HG03520 (cell line): ENCODE measurements around the gene RAPGEF4.

Source experiments
- ATAC-seq: cut with Tn5 transposase; IDR thresholded peaks from one replicate; pipeline ENCODE4 v1.9.1; 2021; ENCODE audit warnings: mild to moderate bottlenecking, moderate library complexity; ENCODE audit not compliant: unreplicated experiment

Gene RAPGEF4

DNA sequence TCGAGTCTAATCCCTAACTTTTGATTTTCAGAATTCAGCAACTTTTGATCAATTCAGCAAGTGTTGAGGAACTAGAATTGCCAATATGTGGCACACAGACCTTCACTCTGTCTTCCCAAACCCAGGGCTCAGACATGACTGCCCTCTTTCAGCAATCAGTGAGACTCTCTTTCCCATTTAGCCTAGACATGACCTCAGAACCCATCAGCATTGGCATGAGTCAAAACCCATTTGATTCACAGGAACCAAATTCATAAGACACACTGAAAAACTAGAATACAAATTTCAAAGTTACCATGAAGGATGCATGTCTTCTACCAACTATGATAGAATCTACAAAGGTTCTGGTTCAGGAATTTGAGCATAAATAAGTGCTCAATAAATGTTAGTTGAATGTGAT, 226.4 kb downstream of the RAPGEF4 start:
- no peak for ATAC-seq

DNA sequence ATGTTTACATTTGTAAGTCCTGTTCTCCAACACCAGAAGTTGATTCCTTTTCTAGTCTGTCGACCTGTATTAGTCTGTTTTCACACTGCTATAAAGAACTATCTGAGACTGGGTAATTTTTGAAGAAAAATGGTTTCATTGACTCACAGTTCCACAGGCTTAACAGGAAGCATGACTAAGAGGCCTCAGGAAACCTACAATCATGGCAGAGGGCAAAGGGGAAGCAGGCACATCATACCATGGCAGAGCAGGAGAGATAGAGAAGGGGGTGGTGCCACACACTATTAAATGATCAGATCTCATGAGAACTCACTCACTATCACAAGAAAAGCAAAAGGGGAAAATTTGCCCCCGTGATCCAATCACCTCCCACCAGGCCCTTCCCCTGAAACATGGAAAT, 227.2 kb downstream of the RAPGEF4 start:
- ATAC-seq, result no peak

DNA sequence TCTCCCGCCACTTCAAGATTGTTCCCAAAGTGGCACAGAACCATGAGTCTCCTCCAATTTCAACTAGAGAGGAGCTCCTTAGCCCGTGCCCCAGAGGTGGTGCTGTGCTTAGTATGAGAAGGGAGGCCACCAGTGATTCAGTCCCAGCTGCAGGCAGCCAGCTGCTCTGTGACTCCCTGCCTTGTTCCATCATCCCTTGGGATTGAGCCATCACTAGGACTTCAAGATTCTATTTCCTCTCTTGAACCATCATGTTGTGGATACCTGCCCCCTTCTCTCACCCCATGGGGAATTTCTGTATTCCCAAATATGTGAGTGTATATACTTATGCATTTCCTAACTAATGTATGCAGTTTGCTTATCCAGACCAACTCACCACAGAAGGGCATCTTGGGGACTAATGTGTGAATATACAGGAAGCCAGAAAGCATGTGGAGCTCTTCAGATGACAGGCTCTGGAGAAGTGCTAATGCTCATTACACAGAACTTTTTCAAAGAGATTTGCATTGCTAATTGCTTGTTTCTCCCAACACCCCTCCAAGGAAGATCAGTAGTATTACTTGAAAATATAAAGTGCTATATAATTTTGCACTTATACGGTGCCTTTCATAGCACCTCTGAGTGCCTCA, 229.0 kb downstream of the RAPGEF4 start:
- ATAC-seq, result no peak

DNA sequence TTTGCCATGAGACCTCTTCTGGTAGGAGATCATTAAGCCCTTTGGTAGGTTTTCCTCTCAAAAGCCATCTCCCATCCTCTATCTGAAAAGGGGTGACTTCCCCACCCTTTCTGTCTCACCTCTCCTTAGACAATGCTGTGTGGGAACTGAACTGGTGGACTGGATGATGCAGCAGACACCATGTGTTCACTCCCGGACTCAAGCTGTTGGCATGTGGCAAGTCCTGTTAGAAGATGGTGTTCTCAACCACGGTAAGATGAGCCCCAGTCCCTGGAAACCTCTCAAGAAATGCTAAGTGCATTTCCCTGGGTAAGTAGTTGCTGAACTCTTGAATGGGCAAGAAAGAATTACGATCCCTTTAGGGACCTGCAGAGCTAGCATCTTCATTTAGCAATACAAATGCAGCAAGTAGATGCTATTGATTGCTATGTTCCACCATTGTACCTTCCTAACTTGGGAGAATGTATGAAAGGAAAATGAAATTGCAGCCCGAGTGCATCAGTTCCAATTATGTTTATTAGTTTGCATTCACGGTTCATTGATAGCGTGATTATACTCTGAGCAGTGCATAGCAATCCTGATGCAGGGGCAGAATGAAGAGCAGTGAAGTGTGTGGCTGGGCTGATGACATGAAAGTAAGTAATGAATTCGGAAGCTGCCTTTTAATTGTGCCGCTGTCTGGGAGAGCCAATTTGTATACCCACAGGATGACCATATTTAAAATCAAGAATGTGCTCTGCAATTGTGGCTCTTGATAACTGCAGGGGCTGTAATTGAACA, 230.0 kb downstream of the RAPGEF4 start:
- ATAC-seq, result no peak

DNA sequence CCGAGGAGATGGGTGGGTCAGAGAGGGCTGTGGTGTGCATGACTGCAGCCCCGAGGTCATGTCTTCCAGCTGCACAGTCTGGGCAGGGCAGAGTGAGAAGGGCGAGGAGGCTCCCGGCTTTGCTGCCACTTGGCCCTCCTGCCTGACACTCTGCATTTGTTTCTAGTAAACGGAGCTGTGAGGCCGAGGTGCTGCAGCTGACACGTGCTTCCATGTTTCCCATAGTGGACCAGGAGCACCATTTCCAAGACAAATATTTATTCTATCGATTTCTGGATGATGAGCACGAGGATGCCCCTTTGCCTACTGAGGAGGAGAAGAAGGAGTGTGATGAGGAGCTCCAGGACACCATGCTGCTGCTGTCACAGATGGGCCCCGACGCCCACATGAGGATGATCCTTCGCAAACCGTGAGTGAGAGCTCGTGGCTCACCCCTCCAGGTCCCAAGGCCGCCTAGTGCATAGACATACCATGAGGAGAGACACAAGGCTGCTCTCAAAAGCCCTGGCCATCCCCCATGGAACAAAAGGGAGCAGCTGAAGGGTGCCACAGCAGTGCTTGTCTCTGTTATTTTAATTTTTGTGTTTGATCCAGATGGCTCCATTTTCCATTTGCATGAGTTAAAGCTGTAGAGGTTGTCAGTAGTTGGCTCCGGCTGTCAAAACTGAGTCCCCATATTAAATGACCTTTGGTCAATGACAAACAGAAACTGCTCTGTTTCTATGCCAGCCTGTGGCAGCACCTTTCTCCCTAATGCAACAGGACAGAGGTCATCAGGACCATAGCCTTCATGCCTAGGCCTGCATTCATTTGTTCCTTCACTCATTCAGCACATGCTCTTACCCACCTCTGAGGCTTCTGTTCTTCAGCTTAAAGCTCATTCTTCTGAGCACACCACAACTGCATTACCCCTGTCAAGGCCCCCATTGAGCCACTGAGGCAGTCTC, 231.7 kb downstream of the RAPGEF4 start:
- ATAC-seq, result no peak

DNA sequence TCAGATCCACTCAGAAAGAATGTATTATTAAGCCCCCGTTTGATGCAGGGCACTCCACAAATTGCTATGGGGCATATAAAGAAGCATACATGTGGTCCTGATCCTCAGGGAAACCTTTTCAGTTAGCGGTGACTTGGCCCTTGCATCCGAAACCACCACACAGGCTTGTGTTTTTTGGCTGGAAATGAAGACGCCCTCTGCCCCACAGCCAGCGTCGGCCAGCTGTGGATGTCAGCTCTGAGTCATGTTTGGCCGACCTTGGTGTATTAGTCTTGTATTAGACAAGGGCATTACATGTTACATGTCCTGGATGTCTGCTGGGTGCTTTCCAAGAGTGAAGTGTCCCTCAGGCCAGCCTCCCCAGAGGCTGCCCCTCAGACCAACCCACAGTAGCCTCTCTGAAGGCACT, 232.4 kb downstream of the RAPGEF4 start:
- no peak for ATAC-seq

DNA sequence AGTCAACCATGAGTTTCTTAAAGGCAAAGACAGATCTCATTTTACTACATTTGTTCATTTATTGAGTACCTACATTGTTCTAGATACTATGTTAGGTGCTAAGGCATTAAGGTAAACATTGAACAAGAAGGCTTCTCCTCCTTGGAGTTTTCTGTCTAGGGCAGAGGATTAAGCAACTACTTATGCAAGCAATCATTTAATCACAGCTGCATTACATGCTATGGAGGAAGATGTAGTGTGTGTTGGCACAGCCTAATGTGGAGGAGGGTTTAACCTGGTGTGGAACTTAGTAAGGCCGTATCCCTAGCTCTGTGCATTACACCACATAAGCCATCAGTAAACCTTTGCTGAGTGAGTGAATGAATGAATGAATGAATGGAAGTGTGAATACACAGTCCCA, 233.5 kb downstream of the RAPGEF4 start:
- no peak for ATAC-seq

DNA sequence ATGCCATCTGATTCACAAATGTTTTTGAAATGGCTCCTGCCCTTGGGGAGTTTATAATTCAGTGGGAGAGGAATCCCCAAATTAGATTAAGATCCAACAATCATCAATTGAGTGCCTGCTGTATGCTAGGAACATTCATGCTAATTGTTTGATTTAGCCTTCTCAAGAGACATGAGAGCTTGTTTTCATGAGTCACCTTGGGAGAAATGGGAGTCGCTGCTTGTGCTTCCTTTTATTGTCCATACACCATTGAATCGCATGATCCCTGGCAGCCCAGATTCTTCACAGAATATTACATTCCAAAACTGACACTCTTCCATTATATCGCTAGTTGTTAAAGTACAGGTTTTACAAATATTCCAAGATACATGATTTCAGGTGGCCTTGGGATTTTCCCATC, 234.0 kb downstream of the RAPGEF4 start:
- ATAC-seq, result no peak

DNA sequence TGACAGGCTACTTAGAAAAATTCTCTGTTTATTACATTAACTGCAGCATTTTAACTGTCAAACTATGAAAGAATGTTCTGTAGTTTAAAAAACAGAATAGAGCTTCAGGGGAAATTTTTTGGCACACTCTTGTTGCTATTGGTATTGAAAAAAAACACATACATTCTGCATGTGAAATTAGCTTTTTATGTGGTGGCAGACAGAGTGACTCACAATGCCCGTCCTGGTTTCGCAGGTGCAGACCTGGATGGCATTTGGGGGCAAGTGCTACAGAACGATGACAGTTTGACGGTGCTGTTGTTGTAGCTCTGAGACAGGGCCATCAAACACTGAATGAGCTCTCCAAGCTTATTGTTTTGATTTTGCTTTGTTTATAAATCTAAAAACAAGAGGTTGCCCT, 235.0 kb downstream of the RAPGEF4 start:
- ATAC-seq, result no peak

DNA sequence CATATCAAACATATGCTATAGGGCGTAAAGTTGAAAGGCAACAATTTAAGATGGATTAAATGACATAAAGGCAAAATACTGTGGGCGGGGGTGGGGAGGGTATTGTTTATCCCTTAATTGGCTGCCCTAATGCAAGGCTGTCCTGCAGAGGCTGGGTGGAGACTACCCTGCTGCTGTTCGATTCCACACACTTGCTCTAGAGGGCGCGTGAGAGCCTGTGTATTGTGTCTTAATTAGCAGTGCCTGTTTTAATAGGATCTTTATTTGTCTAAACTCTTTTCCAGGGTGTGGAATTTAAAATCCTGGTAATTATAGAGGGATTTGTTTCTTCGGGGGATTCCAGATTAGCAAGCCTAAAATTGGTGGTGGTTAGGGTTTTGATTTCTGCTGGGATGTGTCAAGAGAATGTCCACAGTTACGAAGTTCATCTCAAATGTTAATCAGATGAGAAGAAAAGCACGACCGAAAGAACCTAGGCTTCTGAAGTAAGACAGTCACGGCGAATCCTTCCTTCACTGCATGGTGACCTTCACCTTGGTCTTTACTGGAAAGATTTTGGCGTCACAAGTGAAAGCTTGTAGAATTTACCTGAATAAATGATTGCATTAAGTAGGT, 236.5 kb downstream of the RAPGEF4 start:
- ATAC-seq, result no peak

DNA sequence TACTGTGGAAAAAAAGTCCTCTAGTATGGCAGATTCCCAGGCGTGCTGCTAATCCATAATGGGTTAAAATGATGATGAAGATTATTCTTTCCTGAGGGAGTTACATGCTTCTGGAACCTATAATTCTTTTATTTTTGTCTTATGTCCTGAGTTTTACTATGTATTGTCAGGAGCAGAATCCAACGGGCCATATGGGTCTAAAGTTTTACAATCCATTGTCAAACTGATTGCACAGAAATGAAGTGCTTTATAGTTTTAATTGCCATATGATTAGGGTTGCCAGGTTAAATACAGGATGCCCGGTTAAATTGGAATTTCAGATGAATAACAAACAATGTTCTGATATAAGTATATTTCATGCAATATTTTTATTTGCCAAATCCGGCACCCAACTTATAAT, 239.1 kb downstream of the RAPGEF4 start:
- no peak for ATAC-seq

DNA sequence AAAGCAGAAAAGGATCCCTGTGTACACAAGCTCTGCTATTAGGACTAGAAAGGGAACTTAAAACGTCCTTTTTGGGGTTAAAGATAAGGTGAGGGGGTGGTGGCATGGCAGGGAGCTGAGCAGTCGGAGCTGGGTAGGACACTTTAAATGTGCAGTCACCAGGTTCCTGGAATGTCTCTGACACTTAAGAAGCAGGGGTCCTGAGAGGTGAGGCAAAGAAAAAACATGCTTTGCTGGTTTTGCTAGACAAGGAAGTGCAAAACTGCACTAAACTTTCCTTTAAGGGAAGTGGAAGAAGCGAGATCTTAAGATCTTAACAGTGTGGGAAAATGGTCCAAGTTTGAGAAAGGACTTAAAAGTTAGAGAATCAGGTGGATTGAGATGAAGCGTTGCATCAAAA, 240.5 kb downstream of the RAPGEF4 start:
- ATAC-seq, result no peak

DNA sequence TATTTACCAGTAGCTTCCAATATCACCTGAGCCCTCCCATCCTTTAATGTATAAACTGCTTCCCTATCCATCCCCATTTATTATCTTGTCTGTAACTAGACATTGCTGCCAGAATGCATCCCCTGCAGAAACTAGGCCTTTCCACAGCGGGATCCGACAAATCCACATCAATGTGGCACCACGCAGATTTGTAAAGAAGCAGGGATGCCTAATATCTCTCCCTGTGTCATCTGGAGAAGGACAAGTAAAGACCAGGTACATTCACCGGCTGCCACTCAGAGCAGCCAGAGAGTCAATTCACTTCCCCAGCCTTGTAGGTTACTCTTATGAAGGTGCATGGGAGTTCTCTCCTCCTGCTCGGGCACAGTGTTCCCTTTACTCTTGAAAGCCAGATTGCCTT, 241.2 kb downstream of the RAPGEF4 start:
- no peak for ATAC-seq

DNA sequence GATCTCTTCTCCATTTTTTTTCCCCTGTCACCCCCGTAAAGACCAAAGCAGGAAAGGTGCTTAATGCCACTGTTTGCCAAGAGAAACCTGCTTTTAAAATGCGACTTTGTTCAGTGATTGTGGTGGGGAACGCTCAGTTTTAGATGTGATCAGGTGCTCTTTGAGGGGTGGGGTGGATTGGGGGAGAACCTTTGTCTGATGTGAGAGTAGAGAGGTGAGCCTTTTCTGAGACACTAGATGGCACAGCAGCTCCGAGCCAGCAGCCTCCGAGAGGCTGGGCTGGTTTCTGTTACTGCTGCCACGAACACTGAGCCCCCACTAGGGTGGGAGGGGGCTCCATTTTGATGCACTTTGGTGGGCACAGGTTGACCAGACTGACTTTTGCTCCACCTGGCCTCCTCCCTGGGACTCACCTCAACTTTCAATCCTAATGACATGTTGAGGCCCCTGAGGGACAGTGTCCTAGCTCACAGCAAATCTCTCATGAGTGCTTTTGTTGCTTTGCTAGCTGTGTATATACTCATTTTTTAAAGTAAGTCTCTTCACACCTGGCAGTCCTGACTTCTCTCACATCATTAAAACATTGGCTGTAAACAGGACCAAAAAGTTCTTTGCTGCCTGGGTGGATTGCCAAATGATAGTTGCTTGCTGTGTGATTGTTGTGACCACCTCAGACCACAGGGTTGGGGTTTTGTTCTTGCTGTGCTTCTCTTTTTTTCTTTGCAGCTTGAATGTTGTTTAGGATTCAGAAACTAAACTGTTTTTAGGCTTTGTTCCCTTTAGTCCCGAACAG, 241.8 kb downstream of the RAPGEF4 start:
- ATAC-seq, result no peak

DNA sequence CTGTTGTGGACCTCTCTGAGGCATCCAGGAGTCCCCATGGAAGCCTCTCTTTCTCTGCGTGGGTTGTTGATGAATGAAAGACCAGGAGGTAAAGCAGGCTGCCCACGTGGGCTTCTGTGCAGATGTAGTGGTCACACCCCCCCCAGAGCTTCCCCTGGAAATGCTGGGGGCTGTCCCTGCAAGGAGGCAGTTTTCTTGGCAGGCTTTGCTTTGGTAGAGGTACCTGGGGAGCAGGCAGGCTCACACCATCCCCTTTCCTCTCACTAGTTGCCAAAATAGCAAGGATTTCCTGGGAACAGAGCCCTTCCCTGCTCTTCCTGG, 242.4 kb downstream of the RAPGEF4 start:
- ATAC-seq, result no peak

DNA sequence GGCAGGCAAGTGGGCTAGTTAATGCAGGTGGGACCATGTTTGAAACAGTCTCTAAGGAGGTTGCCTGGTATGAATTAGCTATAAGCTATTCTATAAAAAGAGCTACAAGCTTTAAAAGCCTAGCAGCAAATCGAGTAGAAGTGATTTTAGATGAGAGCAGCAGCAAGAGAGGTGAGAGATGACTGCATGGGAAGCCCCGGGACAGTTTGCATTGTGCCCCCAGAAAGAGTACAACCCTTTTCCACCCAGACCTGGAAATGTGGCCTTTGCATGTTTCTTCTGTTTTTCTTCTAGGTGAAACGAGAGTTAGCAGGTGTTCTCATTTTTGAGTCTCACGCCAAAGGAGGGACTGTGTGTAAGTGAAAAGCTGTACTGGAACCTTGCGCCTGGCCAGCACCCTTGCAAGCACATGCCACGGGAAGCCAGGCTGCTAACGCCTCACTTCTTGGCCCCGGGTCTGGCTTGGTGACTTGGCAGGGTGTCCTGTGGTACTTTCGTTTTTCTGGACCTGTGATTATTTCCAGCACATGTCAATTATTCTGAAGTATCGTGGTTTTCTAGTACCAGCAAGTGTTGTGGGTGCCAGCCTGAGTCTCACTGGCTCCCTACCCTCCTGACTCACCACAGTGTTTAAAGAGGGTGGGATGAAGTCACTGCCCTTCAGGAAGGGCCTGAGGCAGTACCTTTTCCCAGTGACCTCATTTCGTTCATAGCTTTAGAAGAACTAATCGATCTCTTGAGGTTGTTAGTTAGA, 249.7 kb downstream of the RAPGEF4 start:
- no peak for ATAC-seq

DNA sequence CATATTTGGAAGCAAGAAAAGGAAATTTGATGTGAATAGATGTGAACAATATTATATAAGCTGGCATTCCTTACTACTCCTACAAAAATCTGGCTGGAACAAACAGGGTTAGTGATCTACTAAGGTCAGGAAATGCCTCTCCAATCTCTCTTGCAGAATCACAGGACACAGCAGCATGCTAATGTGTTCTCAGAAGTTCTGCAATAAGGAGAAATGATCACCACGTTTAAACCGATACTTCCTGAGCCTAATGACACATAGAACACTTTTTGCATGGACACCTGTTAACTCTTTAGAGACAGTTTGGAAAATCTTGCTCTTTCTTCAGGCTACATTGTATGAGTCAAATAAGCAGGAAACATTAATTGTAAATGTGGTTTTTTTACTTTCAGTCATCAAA, 250.4 kb downstream of the RAPGEF4 start:
- ATAC-seq, result no peak

DNA sequence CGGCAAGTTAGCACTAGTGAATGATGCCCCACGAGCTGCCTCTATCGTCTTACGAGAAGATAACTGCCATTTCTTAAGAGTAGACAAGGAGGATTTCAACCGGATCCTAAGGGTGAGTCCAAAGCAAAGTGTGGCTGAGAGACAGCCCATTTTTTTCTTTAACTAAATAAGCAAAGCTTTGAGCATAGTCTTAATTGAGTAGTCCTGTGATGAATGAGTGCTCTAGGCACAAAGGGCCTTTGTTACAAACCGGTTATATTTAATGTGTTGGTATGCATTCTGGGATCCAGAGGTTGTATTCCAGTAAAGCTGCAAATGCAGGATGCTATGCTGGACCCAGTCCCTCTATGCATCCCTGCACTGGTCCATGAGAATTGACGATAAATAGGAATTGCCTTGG, 253.1 kb downstream of the RAPGEF4 start:
- ATAC-seq, result no peak

DNA sequence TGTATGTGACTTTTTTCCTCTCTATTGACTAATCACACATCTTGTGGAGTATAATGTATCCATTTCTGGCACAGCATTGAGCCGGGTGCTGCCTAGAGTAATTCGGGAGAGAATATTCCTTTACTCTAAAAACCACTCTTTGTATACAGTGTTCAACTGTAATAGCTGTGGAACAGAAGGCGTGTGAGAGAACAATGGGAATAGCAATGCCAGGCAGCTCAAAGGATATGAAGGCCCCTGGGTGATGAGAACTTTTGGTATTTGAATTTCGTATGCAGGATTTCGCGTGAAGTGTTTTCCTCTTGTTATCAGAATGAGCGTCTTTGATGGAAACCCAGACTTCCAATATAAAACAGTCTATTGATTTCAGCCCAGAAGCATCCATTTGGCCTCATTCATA, 255.4 kb downstream of the RAPGEF4 start:
- ATAC-seq, result no peak

DNA sequence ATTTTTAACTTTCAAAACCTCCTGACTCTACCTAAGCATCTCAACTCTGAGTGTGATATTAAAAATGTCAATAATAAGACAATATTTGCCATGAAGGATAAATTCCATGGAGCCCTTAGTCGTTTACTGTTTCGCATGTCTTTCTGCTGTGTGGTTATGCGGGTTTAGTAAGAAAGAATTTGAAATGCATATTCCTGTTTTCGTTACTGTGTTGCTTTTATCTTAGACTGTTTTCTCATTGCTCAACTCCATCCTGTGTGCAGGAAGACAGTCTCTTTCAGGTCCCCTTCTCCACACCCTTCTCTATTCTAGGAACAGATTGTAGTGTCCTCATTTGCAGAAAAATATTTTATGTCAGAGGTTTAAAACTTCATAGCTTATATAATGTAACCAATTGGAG, 257.5 kb downstream of the RAPGEF4 start:
- ATAC-seq, result no peak
